SU-DHL-6 (cell line): ENCODE results near the gene PVALEF.

Experiments
- H2AFZ ChIP-seq: fragments of 200-600 bp; sonication (generic); 2 replicates; pipeline ENCODE4 v1.6.1; 2014; ENCODE audit warnings: low read depth, mild to moderate bottlenecking, moderate library complexity, mixed read lengths, antibody characterized with exemption, low read length; ENCODE audit not compliant: severe bottlenecking
- H3F3A ChIP-seq: fragments of 200-600 bp; shearing (Covaris generic); 2 replicates; pipeline ENCODE4 v1.6.0; 2016; ENCODE audit warnings: antibody characterized with exemption, mild to moderate bottlenecking; ENCODE audit not compliant: insufficient read depth
- H3K27ac ChIP-seq: fragments of 200-600 bp; sonication (generic); 2 replicates; pipeline ENCODE4 v1.5.1; 2016; ENCODE audit warnings: low read depth, mild to moderate bottlenecking, low read length, moderate library complexity, mixed read lengths
- H3K27me3 ChIP-seq: fragments of 200-600 bp; sonication (generic), shearing (Covaris generic); 2 replicates; pipeline ENCODE4 v1.6.0; 2014; ENCODE audit warnings: mild to moderate bottlenecking, low read length
- H3K36me3 ChIP-seq: fragments of 200-600 bp; sonication (generic); 2 replicates; pipeline ENCODE4 v1.6.1; 2014; ENCODE audit warnings: mild to moderate bottlenecking, low read length, mixed read lengths
- H3K4me2 ChIP-seq: fragments of 300-600, 200-600 bp; shearing (Covaris generic), sonication (generic); 2 replicates; pipeline ENCODE4 v1.6.0; 2014; ENCODE audit warnings: low read length, low read depth, mild to moderate bottlenecking; ENCODE audit not compliant: poor library complexity, severe bottlenecking
- H3K4me3 ChIP-seq: fragments of 200-600 bp; sonication (generic); 2 replicates; pipeline ENCODE4 v1.5.1; 2014; ENCODE audit warnings: antibody characterized with exemption, low read length, mild to moderate bottlenecking, mixed read lengths; ENCODE audit not compliant: insufficient read depth, poor library complexity, severe bottlenecking
- H3K79me2 ChIP-seq: fragments of 200-600 bp; sonication (generic); 2 replicates; pipeline ENCODE4 v1.6.1; 2014; ENCODE audit warnings: mild to moderate bottlenecking, low read length, moderate library complexity; ENCODE audit not compliant: insufficient read depth
- H3K9ac ChIP-seq: fragments of 200-600 bp; sonication (generic); 2 replicates; pipeline ENCODE4 v1.7.0; 2014; ENCODE audit warnings: mild to moderate bottlenecking, low read length
- H3K9me2 ChIP-seq: fragments of 200-600 bp; sonication (generic); replicated peaks from 2 replicates; pipeline ENCODE4 v1.6.1; 2014; ENCODE audit warnings: low read length; ENCODE audit not compliant: insufficient read depth
- H3K9me3 ChIP-seq: fragments of 200-600 bp; sonication (generic); 2 replicates; pipeline ENCODE4 v1.6.1; 2014; ENCODE audit warnings: low read length, mixed read lengths; ENCODE audit not compliant: insufficient read depth
- H4K20me1 ChIP-seq: fragments of 200-600 bp; sonication (generic); 2 replicates; pipeline ENCODE4 v1.6.1; 2014; ENCODE audit warnings: low read depth, mild to moderate bottlenecking, antibody characterized with exemption, low read length, moderate library complexity, mixed read lengths
- CTCF ChIP-seq: fragments of 200-600 bp; sonication (generic); IDR thresholded peaks from one replicate; pipeline ENCODE4 v1.5.1; 2017; ENCODE audit warnings: antibody characterized with exemption, mild to moderate bottlenecking, low read length, moderate library complexity; ENCODE audit not compliant: insufficient read depth, poor library complexity, severe bottlenecking
- EZH2phosphoT487 ChIP-seq: fragments of 200-600 bp; sonication (generic), shearing (Covaris generic); conservative IDR thresholded peaks from 2 replicates; pipeline ENCODE4 v1.6.1; 2018; ENCODE audit warnings: mild to moderate bottlenecking, antibody characterized with exemption, low read length, moderate library complexity, mixed read lengths

Gene PVALEF

GRCh38 chr17:81171941-81172340 is 6.6 kb downstream of the PVALEF start:
- Histone ChIP-seq H3F3A (no peaks in the 10 kb centered on the region), H3K27me3 (no peaks in the 10 kb centered on the region), H3K27ac (no peak overlapping the region), H3K36me3 (no peaks in the 10 kb centered on the region), H2AFZ (no peak overlapping the region), H3K9me2 (no peaks in the 10 kb centered on the region), H3K4me3 (no peak overlapping the region), H3K9ac (no peak overlapping the region), H4K20me1 (no peaks in the 10 kb centered on the region), H3K79me2 (no peaks in the 10 kb centered on the region), H3K9me3 (no peaks in the 10 kb centered on the region), H3K4me2 (no peak overlapping the region)
- no peak for TF ChIP-seq CTCF
- no peak for TF ChIP-seq EZH2phosphoT487

DNA sequence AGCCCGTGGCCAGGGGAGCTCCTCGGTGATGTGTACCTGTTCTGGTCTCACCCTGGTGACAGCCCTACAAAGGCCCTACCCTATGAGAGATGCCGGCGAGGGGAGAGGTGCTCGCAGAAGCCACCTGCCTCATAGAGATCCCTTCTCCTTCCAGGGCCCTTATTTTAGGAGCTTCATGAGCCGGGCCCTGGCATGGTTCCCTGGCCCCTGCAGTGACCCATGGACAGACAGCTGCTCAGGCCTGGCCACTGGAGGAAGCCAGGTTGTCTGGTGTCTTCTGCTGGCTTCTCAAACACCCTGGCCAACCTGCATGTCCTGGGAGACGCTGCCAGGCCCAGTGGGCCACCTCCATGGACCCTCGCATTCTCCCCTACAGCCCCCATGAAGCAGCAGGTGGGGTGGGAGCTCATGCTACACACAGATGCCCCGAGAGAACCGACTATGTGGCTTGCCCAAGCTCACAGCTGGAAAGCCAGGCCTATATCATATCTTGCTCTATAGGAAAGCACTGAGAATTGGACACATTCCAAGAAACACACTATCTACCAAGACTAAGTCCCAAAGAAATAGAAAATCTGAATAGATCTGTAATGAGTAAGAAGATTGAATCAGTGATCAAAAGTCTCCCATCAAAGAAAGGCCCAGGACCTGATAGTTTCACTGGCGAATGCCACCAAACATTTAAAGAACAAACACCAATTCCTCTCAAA is 7.9 kb downstream of the PVALEF start:
- no peak overlapping the region for H2AFZ ChIP-seq
- no peak overlapping the region for H3K9ac ChIP-seq
- H3K4me3 ChIP-seq, result no peak overlapping the region
- no peak overlapping the region for H3K27ac ChIP-seq
- no peaks in the 10 kb centered on the region for H3K9me3 ChIP-seq
- H3K79me2 ChIP-seq, result no peaks in the 10 kb centered on the region
- no peaks in the 10 kb centered on the region for H3F3A ChIP-seq
- no peaks in the 10 kb centered on the region for H3K36me3 ChIP-seq
- H3K4me2 ChIP-seq, result no peak overlapping the region
- no peaks in the 10 kb centered on the region for H3K27me3 ChIP-seq
- H4K20me1 ChIP-seq, result no peaks in the 10 kb centered on the region
- no peaks in the 10 kb centered on the region for H3K9me2 ChIP-seq
- no peak for TF ChIP-seq EZH2phosphoT487
- TF ChIP-seq CTCF, result no peak

DNA sequence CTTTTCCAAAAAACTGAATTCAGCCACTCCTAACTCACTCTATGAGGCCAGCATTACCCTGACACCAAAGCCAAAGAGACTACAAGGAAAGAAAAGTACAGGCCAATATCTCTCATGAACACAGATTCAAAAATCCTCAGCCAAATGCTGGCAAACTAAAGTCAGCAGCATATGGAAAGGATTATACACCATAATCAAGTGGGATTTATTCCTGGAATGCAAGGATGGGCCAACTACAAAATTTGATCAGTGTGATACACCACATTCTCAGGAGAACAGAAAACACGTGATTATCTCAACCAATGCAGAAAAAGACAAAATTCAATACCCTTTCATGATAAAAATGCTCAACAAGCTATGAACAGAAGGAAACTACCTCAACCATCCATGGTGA is 8.5 kb downstream of the PVALEF start:
- no peak overlapping the region for H2AFZ ChIP-seq
- no peak overlapping the region for H3K9ac ChIP-seq
- H3K4me2 ChIP-seq, result no peak overlapping the region
- H3K4me3 ChIP-seq, result no peak overlapping the region
- no peaks in the 10 kb centered on the region for H3K27me3 ChIP-seq
- no peak for TF ChIP-seq CTCF
- no peak for TF ChIP-seq EZH2phosphoT487
- no peaks in the 10 kb centered on the region for H3K36me3 ChIP-seq
- H3K9me3 ChIP-seq, result no peaks in the 10 kb centered on the region
- H3K27ac ChIP-seq, result no peak overlapping the region
- no peaks in the 10 kb centered on the region for H3F3A ChIP-seq
- no peaks in the 10 kb centered on the region for H4K20me1 ChIP-seq
- H3K9me2 ChIP-seq, result no peaks in the 10 kb centered on the region
- no peaks in the 10 kb centered on the region for H3K79me2 ChIP-seq
